Thyroid gland (tissue), 4 donors: ENCODE results near the gene TMA7B. TPM values are rescaled to one million over a fixed set of nuclear protein-coding genes. Genes with fewer than 3 reads are reported as not detected.

Source experiments
- DNase-seq, 2 donors: peaks; one replicate each; pipeline ENCODE4 v3.0.0-alpha.2; 2019
- H3K27ac ChIP-seq, 3 donors: fragments of 200-600 bp; sonication (generic); 1 replicate in 2 of 3; 2 replicates in 1 of 3; pipeline ENCODE4 v1.5.1; 2016 to 2019; ENCODE audit warnings: mild to moderate bottlenecking in 1 of 3, moderate library complexity in 1 of 3
- H3K27me3 ChIP-seq: fragments of 200-600 bp; sonication (generic); one replicate; pipeline ENCODE4 v1.5.1; 2019
- H3K36me3 ChIP-seq, 2 donors: fragments of 200-600 bp; sonication (generic); one replicate each; pipeline ENCODE4 v1.5.1; 2016 to 2019
- H3K4me1 ChIP-seq, 2 donors: fragments of 200-600 bp; sonication (generic); one replicate each; pipeline ENCODE4 v1.5.1; 2017 to 2019
- H3K4me3 ChIP-seq, 3 donors: fragments of 200-600 bp; sonication (generic); replicated peaks in 1 of 3; 1 replicate in 2 of 3; 2 replicates in 1 of 3; pipeline ENCODE4 v1.5.1; 2016; ENCODE audit warnings: mild to moderate bottlenecking in 1 of 3
- H3K9me3 ChIP-seq: fragments of 200-600 bp; sonication (generic); one replicate; pipeline ENCODE4 v1.5.1; 2017
- POLR2A ChIP-seq, 2 donors: fragments of 450-650 bp; IDR thresholded peaks; one replicate each; pipeline ENCODE4 v1.6.1; 2017; ENCODE audit warnings: antibody characterized with exemption in 2 of 2, mild to moderate bottlenecking in 2 of 2, moderate library complexity in 1 of 2
- WGBS, 2 donors: methylation state at CpG; one replicate each; pipeline ENCODE4 v1.1.5; 2017; 5-methylcytosine and 5-hydroxymethylcytosine counted together
- intact Hi-C: fragments of 100-400 bp; cut with DNase I; formaldehyde crosslinking; loops from one replicate; pipeline ENCODE4 v1.15.1; 2023
- total RNA-seq, 4 donors: library from RNA; depleted of rRNA; stranded (reverse); fragments of >200 nt; gene quantifications; one replicate each; pipeline ENCODE4 v1.2.3, GENCODE V29; 2016
- TF ChIP-seq, protein P1 (sequence below), 6 experiments: fragments of 200-600 bp in 3 of 6; fragments of 450-650 bp in 3 of 6; sonication (generic) in 3 of 6; IDR thresholded peaks; one replicate each; pipeline ENCODE4 v1.5.1; 2016 to 2019; ENCODE audit warnings: antibody characterized with exemption in 6 of 6, mild to moderate bottlenecking in 2 of 6, inconsistent platforms in 1 of 6, moderate library complexity in 1 of 6

Gene TMA7B
- total RNA-seq, 4 donors from 2014 or later = 0.59 TPM; not detected in 3

- Histone ChIP-seq H3K27ac (no peak overlapping the region), H3K4me3 (no peak overlapping the region), H3K4me1 (peaks cover 4 to 10% of the 10 kb centered on the region in 2 donors), H3K9me3 (no peaks in the 10 kb centered on the region), H3K27me3 (no peaks in the 10 kb centered on the region), H3K36me3 (no peaks in the 10 kb centered on the region)
- no peak for TF ChIP-seq POLR2A (IDR thresholded peaks at IDR 0.05)
- TF ChIP-seq, protein P1, sequence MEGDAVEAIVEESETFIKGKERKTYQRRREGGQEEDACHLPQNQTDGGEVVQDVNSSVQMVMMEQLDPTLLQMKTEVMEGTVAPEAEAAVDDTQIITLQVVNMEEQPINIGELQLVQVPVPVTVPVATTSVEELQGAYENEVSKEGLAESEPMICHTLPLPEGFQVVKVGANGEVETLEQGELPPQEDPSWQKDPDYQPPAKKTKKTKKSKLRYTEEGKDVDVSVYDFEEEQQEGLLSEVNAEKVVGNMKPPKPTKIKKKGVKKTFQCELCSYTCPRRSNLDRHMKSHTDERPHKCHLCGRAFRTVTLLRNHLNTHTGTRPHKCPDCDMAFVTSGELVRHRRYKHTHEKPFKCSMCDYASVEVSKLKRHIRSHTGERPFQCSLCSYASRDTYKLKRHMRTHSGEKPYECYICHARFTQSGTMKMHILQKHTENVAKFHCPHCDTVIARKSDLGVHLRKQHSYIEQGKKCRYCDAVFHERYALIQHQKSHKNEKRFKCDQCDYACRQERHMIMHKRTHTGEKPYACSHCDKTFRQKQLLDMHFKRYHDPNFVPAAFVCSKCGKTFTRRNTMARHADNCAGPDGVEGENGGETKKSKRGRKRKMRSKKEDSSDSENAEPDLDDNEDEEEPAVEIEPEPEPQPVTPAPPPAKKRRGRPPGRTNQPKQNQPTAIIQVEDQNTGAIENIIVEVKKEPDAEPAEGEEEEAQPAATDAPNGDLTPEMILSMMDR (IDR thresholded peaks at IDR 0.05) = no peak
- intact Hi-C loops = no loop called here
- WGBS, 2 donors = 31 to 40% methylated on average over 3 to 5 of the region's 5 CpGs
- DNase-seq = peak; percentile 53 to 57
Measured at GRCh38 chr22:39973656-39974055, 13.5 kb downstream of the TMA7B start.

DNA sequence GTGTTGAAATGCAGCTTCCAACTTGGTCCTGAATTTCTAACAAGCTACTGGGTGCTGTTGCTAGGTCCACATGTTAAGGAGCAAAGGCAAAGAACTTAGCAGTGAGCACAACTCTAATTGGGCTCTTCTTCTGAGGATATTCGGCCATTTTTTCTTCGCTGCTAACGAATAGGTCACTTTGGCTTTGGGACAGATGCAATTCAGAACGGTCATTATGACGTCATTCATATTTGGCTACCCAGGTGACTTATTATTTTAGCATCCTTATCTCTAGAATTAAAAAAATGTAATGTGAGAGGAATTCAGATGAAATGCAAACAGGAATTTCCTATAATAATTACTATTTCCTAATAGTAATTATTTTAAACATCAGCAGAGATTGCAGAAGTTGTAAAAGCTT, 13.9 kb downstream of the TMA7B start:
- H3K27me3 ChIP-seq = no peaks in the 10 kb centered on the region

DNA sequence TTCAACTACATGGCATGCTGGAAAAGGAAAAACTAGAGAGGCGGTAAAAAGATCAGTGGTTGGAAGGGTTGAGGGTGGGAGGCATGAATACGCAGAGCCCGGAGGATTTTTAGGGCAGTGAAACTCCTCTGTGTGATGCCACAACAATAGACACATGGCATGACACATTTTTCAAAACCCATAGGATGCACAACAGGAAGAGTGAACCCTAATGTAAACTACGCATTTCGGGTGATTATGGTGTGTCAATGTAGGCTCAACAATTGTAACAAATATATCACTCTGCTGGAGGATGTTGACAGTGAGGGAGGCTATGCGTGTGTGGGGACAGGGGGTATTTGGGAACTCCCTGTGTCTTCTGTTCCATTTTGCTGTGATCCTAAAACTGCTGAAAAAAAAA, 18.9 kb downstream of the TMA7B start:
- intact Hi-C loops = no loop called here
- no peak overlapping the region for H3K4me3 ChIP-seq
- no peak overlapping the region for H3K27ac ChIP-seq
- DNase-seq = no peak
- TF ChIP-seq POLR2A (IDR thresholded peaks at IDR 0.05) = no peak
- TF ChIP-seq, protein P1 (IDR thresholded peaks at IDR 0.05) = no peak
- no peaks in the 10 kb centered on the region for H3K4me1 ChIP-seq
- WGBS, 2 donors = 67 to 74% methylated on average over 6 of the region's 6 CpGs
- no peaks in the 10 kb centered on the region for H3K36me3 ChIP-seq
- no peaks in the 10 kb centered on the region for H3K9me3 ChIP-seq
- H3K27me3 ChIP-seq = no peaks in the 10 kb centered on the region

More for the DNA sequence above, 13.9 kb downstream of the TMA7B start:
- peaks cover 4 to 10% of the 10 kb centered on the region in 2 donors for H3K4me1 ChIP-seq
- no peaks in the 10 kb centered on the region for H3K9me3 ChIP-seq
- DNase-seq = no peak
- TF ChIP-seq, protein P1 (IDR thresholded peaks at IDR 0.05) = no peak
- TF ChIP-seq POLR2A (IDR thresholded peaks at IDR 0.05) = no peak
- 76 to 88% methylated on average over 5 of the region's 5 CpGs for WGBS, 2 donors
- H3K27ac ChIP-seq = no peak overlapping the region
- no peak overlapping the region for H3K4me3 ChIP-seq
- intact Hi-C loops = no loop called here
- no peaks in the 10 kb centered on the region for H3K36me3 ChIP-seq

GRCh38 chr22:39979458-39979857, 19.3 kb downstream of the TMA7B start:
- intact Hi-C loops = no loop called here
- DNase-seq = no peak
- H3K36me3 ChIP-seq = no peaks in the 10 kb centered on the region
- no peaks in the 10 kb centered on the region for H3K4me1 ChIP-seq
- H3K27me3 ChIP-seq = no peaks in the 10 kb centered on the region
- H3K9me3 ChIP-seq = no peaks in the 10 kb centered on the region
- WGBS, 2 donors = 84 to 90% methylated on average over 5 of the region's 5 CpGs
- no peak overlapping the region for H3K4me3 ChIP-seq
- TF ChIP-seq, protein P1 (IDR thresholded peaks at IDR 0.05) = no peak
- TF ChIP-seq POLR2A (IDR thresholded peaks at IDR 0.05) = no peak
- H3K27ac ChIP-seq = no peak overlapping the region

DNA sequence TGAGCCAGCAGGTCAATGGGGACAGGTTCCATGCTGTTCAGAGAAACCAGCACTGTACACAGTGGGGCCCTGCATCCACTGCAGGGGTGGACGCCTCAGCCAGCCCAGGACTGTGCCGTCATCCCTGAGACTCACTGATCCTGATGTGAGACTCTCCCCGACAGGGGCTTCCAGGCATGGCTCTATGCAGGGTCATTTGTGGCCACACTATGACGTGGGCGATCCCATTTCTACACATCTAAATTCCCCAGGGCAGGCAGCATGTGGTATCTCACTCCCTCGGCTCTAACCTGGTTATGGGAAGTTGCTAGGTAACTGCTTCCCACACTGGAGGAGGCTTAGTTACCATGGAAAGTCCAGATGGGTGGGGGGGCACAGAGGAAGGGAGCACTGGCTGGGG, 20.4 kb downstream of the TMA7B start:
- no peaks in the 10 kb centered on the region for H3K36me3 ChIP-seq
- no peaks in the 10 kb centered on the region for H3K9me3 ChIP-seq
- no peak overlapping the region for H3K4me3 ChIP-seq
- DNase-seq = no peak
- TF ChIP-seq, protein P1 (IDR thresholded peaks at IDR 0.05) = no peak
- TF ChIP-seq POLR2A (IDR thresholded peaks at IDR 0.05) = no peak
- H3K27me3 ChIP-seq = no peaks in the 10 kb centered on the region
- peaks cover 6 to 9% of the 10 kb centered on the region in 2 donors for H3K4me1 ChIP-seq
- H3K27ac ChIP-seq = no peak overlapping the region
- 80 to 81% methylated on average over 4 to 6 of the region's 6 CpGs for WGBS, 2 donors
- intact Hi-C loops = no loop called here
